Fibroblast of pulmonary artery (primary cell): ENCODE measurements around the gene MARCHF2.
"Not testable (repeated sequence)": the region's sequence is repeated elsewhere in the genome, so short reads cannot be mapped to it uniquely, and the experiment has no call there.

Experiments used
- DNase-seq: peaks from one replicate; pipeline ENCODE4 v3.0.0-alpha.2; 2010; ENCODE audit warnings: low read depth
- H3K4me3 ChIP-seq: replicated peaks from 2 replicates; pipeline ENCODE4 v1.5.1; 2011; ENCODE audit warnings: low read depth, mild to moderate bottlenecking, control low read depth, low read length, moderate library complexity
- TF ChIP-seq, protein P1 (sequence below): IDR thresholded peaks from 2 replicates; pipeline ENCODE4 v1.5.1; 2011; ENCODE audit warnings: mild to moderate bottlenecking, control low read depth, low read length, inconsistent platforms; ENCODE audit errors: missing control alignments

Gene MARCHF2

DNA sequence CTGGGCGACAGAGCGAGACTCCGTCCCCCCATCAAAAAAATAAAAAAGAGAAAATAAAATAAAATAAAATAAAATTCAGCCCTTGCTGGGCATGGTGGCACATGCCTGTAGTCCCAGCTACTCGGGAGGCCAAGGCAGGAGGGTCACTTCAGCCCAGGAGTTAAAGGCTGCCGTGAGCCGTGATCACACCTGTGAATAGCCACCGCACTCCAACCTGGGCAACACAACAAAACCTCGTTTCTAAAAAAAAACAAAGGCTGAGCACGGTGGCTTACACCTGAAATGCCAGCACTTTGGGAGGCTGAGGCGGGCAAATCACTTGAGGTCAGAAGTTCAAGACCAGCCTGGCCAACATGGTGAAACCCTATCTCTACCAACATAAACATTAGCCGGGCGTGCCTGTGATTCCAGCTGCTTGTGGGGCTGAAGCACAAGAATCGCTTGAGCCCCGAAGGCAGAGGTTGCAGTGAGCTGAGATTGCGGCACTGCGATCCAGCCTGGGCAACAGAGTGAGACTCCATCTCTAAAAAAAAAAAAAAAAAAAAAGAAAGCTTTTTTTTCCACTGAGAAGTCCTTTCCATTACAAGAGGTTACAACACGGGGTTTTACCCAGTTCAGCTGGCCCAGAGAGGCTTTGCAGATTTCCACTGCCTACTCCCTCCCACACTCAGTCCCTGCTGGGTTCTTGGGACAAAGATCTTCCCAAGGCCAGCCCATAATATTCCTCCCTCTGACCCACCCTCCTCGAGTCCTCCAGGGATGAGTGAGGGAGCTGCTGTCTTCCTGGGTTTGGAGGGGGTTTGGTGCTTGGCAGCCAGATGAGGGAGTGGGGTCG lies 42.7 kb upstream of the MARCHF2 start:
- TF ChIP-seq, protein P1, sequence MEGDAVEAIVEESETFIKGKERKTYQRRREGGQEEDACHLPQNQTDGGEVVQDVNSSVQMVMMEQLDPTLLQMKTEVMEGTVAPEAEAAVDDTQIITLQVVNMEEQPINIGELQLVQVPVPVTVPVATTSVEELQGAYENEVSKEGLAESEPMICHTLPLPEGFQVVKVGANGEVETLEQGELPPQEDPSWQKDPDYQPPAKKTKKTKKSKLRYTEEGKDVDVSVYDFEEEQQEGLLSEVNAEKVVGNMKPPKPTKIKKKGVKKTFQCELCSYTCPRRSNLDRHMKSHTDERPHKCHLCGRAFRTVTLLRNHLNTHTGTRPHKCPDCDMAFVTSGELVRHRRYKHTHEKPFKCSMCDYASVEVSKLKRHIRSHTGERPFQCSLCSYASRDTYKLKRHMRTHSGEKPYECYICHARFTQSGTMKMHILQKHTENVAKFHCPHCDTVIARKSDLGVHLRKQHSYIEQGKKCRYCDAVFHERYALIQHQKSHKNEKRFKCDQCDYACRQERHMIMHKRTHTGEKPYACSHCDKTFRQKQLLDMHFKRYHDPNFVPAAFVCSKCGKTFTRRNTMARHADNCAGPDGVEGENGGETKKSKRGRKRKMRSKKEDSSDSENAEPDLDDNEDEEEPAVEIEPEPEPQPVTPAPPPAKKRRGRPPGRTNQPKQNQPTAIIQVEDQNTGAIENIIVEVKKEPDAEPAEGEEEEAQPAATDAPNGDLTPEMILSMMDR, result no peak
- no peak for DNase-seq
- H3K4me3 ChIP-seq, result no peak overlapping the region

DNA sequence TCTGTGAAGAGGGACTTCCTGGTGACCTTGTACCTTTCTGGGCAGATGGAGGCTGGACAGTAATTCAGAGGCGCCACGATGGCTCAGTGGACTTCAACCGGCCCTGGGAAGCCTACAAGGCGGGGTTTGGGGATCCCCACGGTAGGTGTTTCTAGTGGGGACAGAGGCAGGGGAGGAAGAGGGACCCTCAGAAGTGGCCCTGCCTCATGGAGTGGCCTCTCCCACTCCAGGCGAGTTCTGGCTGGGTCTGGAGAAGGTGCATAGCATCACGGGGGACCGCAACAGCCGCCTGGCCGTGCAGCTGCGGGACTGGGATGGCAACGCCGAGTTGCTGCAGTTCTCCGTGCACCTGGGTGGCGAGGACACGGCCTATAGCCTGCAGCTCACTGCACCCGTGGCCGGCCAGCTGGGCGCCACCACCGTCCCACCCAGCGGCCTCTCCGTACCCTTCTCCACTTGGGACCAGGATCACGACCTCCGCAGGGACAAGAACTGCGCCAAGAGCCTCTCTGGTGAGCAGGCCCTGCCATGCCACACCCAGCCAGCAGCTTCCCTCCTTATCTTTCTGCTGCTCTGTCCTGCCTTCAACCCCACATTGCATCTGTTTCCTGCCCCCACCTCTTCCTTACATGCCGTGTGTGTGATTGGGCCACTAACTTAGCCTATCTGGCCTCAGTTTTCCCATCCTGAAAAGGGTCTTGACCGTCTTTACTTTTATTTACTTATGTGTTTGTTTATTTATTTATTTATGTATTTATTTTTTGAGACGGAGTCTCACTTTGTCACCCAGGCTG lies 41.9 kb upstream of the MARCHF2 start:
- no peak for DNase-seq
- TF ChIP-seq, protein P1, result no peak
- H3K4me3 ChIP-seq, result no peak overlapping the region

- H3K4me3 ChIP-seq, result no peak overlapping the region
- no peak for DNase-seq
- TF ChIP-seq, protein P1, result no peak
Observed at GRCh38 chr19:8373867-8374813, 39.0 kb upstream of the MARCHF2 start.

DNA sequence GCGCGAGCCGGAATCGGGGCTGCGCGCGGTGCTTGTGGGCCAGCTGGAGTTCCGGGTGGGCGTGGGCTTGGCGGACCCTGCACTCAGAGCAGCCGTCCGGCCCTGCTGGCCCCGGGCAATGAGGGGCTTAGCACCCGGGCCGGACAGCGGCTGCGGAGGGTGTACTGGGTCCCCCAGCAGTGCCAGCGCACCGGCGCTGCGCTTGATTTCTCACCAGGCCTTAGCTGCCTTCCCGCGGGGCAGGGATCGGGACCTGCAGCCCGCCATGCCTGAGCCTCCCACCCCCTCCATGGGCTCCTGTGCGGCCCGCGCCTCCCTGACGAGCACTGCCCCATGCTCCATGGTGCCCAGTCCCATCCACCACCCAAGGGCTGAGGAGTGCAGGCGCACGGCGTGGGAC lies 37.3 kb upstream of the MARCHF2 start:
- not testable (repeated sequence) for H3K4me3 ChIP-seq, DNase-seq

DNA sequence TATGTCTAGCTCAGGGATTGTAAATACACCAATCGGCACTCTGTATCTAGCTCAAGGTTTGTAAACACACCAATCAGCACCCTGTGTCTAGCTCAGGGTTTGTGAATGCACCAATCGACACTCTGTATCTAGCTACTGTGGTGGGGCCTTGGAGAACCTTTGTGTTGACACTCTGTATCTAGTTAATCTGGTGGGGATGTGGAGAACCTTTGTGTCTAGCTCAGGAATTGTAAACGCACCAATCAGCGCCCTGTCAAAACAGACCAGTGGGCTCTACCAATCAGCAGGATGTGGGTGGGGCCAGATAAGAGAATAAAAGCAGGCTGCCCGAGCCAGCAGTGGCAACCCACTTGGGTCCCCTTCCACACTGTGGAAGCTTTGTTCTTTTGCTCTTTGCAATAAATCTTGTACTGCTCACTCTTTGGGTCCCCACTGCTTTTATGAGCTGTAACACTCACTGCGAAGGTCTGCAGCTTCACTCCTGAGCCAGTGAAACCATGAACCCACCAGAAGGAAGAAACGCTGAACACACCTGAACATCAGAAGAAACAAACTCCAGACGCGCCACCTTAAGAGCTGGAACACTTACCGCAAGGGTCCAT lies 36.6 kb upstream of the MARCHF2 start:
- H3K4me3 ChIP-seq, DNase-seq: not testable (repeated sequence)

DNA sequence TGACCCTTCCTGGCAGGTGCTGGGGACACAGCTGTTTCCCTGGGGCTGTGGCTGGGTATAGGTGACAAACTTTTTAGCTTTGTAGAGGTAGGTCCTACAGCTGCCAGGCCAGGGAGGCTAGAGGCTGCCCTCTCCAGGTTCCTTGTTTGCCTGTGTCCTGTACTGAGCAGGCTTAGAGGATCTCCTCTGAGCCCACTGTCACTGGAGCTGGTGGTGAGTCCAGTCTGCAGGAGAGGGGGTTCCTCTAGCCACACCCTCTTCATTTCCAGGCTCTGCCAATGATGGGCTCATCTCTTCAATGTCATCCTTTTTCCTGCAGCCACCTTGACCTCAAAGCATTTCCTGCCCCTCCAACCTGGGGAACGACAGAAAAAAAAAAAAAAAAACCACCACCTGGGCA lies 35.5 kb upstream of the MARCHF2 start:
- TF ChIP-seq, protein P1, result no peak
- no peak for DNase-seq

DNA sequence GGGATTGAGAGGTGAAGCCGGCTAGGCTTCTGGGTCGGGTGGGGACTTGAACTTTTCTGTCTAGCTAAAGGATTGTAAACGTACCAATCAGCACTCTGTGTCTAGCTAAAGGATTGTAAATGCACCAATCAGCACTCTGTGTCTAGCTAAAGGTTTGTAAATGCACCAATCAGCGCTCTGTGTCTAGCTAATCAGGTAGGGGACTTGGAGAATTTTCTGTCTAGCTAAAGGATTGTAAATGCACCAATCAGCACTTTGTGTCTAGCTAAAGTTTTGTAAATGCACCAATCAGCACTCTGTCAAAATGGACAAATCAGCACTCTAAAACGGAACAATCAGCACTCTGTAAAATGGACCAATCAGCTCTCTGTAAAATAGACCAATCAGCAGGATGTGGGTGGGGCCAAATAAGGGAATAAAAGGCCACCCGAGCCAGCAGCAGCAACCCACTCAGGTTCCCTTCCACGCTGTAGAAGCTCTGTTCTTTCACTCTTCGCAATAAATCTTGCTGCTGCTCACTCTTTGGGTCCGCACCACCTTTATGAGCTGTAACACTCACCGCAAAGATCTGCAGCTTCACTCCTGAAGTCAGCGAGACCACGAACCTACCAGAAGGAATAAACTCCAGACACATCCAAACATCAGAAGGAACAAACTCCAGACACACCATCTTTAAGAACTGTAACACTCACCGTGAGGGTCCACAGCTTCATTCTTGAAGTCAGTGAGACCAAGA lies 33.8 kb upstream of the MARCHF2 start:
- H3K4me3 ChIP-seq, DNase-seq: not testable (repeated sequence)

More for the DNA sequence above, 35.5 kb upstream of the MARCHF2 start:
- H3K4me3 ChIP-seq, result no peak overlapping the region

GRCh38 chr19:8384569-8384968 lies 28.5 kb upstream of the MARCHF2 start:
- H3K4me3 ChIP-seq, DNase-seq: not testable (repeated sequence)

- not testable (repeated sequence) for DNase-seq, H3K4me3 ChIP-seq
Observed at GRCh38 chr19:8385103-8385502, 28.0 kb upstream of the MARCHF2 start.

GRCh38 chr19:8385566-8385965 lies 27.5 kb upstream of the MARCHF2 start:
- not testable (repeated sequence) for DNase-seq, H3K4me3 ChIP-seq

DNA sequence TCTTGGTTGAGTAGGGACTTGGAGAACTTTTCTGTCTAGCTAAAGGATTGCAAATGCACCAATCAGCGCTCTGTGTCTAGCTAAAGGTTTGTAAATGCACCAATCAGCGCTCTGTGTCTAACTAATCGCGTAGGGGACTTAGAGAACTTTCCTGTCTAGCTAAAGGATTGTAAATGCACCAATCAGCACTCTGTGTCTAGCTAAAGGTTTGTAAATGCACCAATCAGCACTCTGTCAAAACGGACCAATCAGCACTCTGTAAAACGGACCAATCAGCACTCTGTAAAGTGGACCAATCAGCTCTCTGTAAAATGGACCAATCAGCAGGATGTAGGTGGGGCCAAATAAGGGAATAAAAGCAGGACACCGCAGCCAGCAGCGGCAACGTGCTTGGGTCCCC lies 26.7 kb upstream of the MARCHF2 start:
- DNase-seq, H3K4me3 ChIP-seq: not testable (repeated sequence)
